Activated T-cell treated with anti-CD3 and anti-CD28 coated beads, Interleukin-2, amount 50 U/mL, for 4 hours (primary cell): ENCODE data around the gene NLRC5. TPM values are rescaled to one million over a fixed set of nuclear protein-coding genes. Genes with fewer than 3 reads are reported as not detected.
A peak's percentile ranks its signal among the peaks of the same experiment; 100 is the strongest.

Source experiments
- ATAC-seq, 2 donors: fragments of 200-7000 bp; cut with Tn5 transposase; one replicate each; pipeline ENCODE4 v1.10.0; 2021
- DNase-seq: peaks from one replicate; pipeline ENCODE4 v3.0.0-alpha.2; 2020
- H3K27me3 Mint-ChIP-seq: one replicate; pipeline ENCODE4 v1.8.0; 2021; ENCODE audit warnings: low read depth, mixed read lengths
- H3K36me3 Mint-ChIP-seq: one replicate; pipeline ENCODE4 v1.8.0; 2022; ENCODE audit warnings: mixed read lengths; ENCODE audit not compliant: insufficient read depth
- H3K4me1 Mint-ChIP-seq: one replicate; pipeline ENCODE4 v1.8.0; 2021; ENCODE audit warnings: low read depth, mixed read lengths
- H3K4me3 Mint-ChIP-seq: one replicate; pipeline ENCODE4 v1.8.0; 2021; ENCODE audit warnings: mild to moderate bottlenecking, moderate library complexity, mixed read lengths
- H3K9me3 Mint-ChIP-seq: one replicate; pipeline ENCODE4 v1.8.0; 2021; ENCODE audit warnings: mixed read lengths
- total RNA-seq, 3 donors: library from RNA; stranded (reverse); gene quantifications; one replicate each; pipeline ENCODE4 v1.2.1, GENCODE V29; 2021

NLRC5 gene
- total RNA-seq, 3 donors from 2014 or later: 143 to 180 (median 158) TPM

GRCh38 chr16:57009643-57010170, 20.4 kb downstream of the NLRC5 start:
- H3K36me3 Mint-ChIP-seq: peaks cover 14% of the 10 kb centered on the region
- H3K4me1 Mint-ChIP-seq: peaks cover 83% of the 10 kb centered on the region
- no peaks in the 10 kb centered on the region for H3K9me3 Mint-ChIP-seq
- ATAC-seq: no peak
- no peaks in the 10 kb centered on the region for H3K27me3 Mint-ChIP-seq
- H3K4me3 Mint-ChIP-seq: no peak overlapping the region
- DNase-seq: no peak

DNA sequence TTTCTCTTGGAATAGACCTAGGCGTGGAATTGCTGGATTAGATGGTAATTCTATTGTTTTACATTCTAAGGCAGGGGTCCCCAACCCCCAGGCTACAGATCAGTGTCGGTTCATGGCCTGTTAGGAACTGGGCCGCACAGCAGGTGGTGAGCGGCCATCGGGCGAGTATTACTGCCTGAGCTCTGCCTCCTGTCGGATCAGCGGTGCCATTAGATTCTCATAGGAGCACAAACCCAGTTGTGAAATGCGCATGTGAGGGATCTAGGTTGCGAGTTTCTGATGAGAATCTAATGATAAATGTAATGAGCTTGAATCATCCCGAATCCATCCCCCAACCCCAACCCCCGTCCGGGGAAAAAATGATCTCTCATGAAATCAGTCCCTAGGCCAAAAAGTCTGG, 23.0 kb downstream of the NLRC5 start:
- no peak for ATAC-seq

DNA sequence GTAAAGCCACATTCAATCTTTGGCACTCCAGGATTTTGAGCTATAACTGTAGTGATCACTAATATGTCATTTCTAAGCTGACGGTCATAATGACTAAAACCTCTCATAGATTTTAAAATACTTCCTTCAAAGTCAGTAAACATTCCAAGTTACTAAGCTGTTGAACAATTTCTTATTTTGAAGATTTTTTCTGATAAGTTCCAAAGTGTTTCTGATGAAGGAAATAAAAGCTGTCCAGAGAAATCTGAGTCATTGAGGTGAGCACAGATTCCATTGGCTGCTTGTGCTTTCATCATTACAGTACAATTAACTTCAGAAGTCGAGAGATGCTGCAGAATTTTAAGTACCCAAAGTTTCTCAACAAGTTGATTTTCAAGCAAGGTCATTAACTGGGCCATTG, 23.9 kb downstream of the NLRC5 start:
- Mint-ChIP-seq H3K9me3 (no peaks in the 10 kb centered on the region), H3K27me3 (no peaks in the 10 kb centered on the region), H3K4me3 (peak overlapping the region; percentile 63), H3K36me3 (peaks cover 27% of the 10 kb centered on the region), H3K4me1 (peaks cover 81% of the 10 kb centered on the region)
- peak; percentile 12 to 15 for ATAC-seq
- DNase-seq: no peak

More for the DNA sequence above, 23.0 kb downstream of the NLRC5 start:
- H3K9me3 Mint-ChIP-seq: no peaks in the 10 kb centered on the region
- peak overlapping the region; percentile 2 for H3K4me3 Mint-ChIP-seq
- peaks cover 19% of the 10 kb centered on the region for H3K36me3 Mint-ChIP-seq
- peaks cover 81% of the 10 kb centered on the region for H3K4me1 Mint-ChIP-seq
- no peak for DNase-seq
- H3K27me3 Mint-ChIP-seq: no peaks in the 10 kb centered on the region

DNA sequence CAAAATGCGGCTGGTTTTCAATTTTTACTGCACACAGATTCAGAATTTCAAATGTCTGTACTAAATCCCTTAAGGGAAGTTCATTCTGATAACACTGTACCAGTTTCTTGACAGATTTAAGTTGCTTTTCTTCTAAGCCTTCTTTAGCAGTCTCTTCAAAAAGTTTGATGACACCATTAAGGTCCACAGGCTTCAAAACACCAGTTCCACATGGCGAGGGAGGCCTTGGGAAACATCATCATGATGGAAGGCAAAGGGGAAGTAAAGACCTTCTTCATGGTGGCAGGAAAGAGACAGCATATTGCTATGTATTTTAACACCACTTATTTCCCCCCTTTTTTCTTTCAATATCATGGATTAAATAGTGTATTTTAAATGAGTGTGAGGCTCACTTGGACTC, 24.5 kb downstream of the NLRC5 start:
- H3K4me3 Mint-ChIP-seq: peak overlapping the region; percentile 63
- no peaks in the 10 kb centered on the region for H3K9me3 Mint-ChIP-seq
- DNase-seq: no peak
- H3K27me3 Mint-ChIP-seq: no peaks in the 10 kb centered on the region
- no peak for ATAC-seq
- H3K36me3 Mint-ChIP-seq: peaks cover 32% of the 10 kb centered on the region
- H3K4me1 Mint-ChIP-seq: peaks cover 82% of the 10 kb centered on the region

DNA sequence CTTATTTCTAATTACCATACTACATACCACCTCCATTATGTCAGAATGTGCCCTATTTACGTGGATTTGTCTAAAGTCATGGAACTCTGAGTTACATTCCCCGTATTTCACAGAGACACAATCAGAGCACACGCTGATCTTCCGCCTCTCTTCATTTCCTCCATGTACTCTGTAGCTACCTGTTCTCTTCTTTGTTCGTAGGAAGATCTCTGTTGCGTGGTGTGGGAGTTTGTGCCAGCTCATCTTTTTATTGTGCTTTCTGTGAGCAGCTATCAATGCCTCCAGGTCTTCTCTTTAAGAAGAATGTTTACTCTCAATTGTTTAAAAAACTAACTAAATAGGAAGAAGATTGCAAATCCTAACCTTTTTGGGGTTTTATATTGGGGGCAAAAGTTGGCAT, 26.9 kb downstream of the NLRC5 start:
- no peaks in the 10 kb centered on the region for H3K27me3 Mint-ChIP-seq
- H3K9me3 Mint-ChIP-seq: no peaks in the 10 kb centered on the region
- peaks cover 81% of the 10 kb centered on the region for H3K4me1 Mint-ChIP-seq
- ATAC-seq (peak; percentile 24 to 42), DNase-seq (no peak)
- peak overlapping the region; percentile 60 for H3K4me3 Mint-ChIP-seq
- peaks cover 49% of the 10 kb centered on the region for H3K36me3 Mint-ChIP-seq

DNA sequence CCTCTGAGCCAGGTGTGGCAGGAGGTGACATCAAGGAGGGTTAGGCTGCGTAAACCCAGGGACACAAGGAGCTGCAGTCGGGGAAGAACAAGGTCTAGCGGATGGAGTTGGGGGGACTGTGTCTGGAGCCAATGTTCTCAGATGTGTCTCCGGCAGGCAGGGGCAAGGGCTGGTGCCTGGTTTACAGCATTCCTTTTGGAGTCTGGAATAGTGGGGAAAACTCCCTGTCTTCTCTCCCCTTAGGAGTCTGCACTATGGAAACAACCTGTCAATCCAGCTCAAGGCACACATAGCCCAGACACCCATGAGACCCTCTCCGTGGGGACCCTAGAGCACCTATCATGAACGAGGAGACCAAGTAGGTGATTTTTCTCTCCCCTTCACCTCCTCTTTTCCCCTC, 27.5 kb downstream of the NLRC5 start:
- Mint-ChIP-seq H3K4me1 (peaks cover 83% of the 10 kb centered on the region), H3K9me3 (no peaks in the 10 kb centered on the region), H3K4me3 (peak overlapping the region; percentile 60), H3K36me3 (peaks cover 54% of the 10 kb centered on the region), H3K27me3 (no peaks in the 10 kb centered on the region)
- no peak for DNase-seq
- ATAC-seq: no peak

DNA sequence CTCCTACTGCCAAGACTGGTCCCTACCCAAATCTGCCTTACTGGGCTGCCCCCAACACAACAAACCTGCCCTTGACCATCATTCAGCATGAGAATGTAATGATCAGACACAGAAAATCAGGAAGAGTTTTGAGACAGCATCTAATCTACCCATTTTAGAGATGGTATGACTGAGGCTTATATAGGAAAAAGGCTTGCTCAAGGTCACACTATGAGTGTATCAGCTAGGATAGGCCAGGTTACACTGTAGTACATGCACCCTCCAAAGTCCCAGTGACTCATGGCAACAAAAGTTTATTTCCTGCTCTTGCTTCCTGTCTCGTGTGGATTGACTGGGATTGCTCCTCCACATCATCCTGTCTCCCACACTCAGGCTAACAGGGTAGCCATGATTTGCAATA, 27.9 kb downstream of the NLRC5 start:
- DNase-seq: no peak
- Mint-ChIP-seq H3K4me3 (no peak overlapping the region), H3K27me3 (no peaks in the 10 kb centered on the region), H3K9me3 (no peaks in the 10 kb centered on the region), H3K36me3 (peaks cover 53% of the 10 kb centered on the region), H3K4me1 (peaks cover 83% of the 10 kb centered on the region)
- no peak for ATAC-seq

- Mint-ChIP-seq H3K27me3 (no peaks in the 10 kb centered on the region), H3K9me3 (no peaks in the 10 kb centered on the region), H3K36me3 (peaks cover 64% of the 10 kb centered on the region), H3K4me1 (peaks cover 84% of the 10 kb centered on the region), H3K4me3 (no peak overlapping the region)
- ATAC-seq (no peak), DNase-seq (no peak)
These were observed 30.4 kb downstream of the NLRC5 start for GRCh38 chr16:57019746-57020145.

- peaks cover 66% of the 10 kb centered on the region for H3K36me3 Mint-ChIP-seq
- ATAC-seq (no peak), DNase-seq (no peak)
- no peak overlapping the region for H3K4me3 Mint-ChIP-seq
- no peaks in the 10 kb centered on the region for H3K9me3 Mint-ChIP-seq
- peaks cover 87% of the 10 kb centered on the region for H3K4me1 Mint-ChIP-seq
- no peaks in the 10 kb centered on the region for H3K27me3 Mint-ChIP-seq
These were observed 31.3 kb downstream of the NLRC5 start for GRCh38 chr16:57020651-57021050.

- DNase-seq: no peak
- ATAC-seq: no peak
- Mint-ChIP-seq H3K27me3 (no peaks in the 10 kb centered on the region), H3K9me3 (no peaks in the 10 kb centered on the region), H3K4me1 (peaks cover 89% of the 10 kb centered on the region), H3K4me3 (no peak overlapping the region), H3K36me3 (peaks cover 60% of the 10 kb centered on the region)
These were observed 32.4 kb downstream of the NLRC5 start for GRCh38 chr16:57021757-57022156.

DNA sequence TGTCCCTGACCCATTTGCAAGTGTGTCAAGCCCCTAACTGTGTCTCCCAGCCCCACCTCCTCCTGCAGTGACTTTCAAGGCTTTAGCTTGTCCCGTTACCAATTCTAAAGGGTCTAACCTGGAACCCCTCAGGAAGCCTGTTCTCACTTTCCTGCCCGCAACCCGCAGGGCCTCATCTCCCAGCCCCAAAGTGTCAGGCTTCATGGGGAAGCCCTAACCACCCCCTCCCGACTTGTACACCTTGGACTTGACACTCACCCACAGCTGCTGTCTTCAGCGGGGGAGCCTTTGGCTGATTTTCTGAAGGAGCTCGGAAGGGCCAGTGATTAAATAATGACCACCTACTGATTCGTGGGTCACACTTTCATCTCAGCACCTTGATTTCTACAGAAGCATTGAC, 33.1 kb downstream of the NLRC5 start:
- Mint-ChIP-seq H3K27me3 (no peaks in the 10 kb centered on the region), H3K9me3 (no peaks in the 10 kb centered on the region), H3K4me1 (peaks cover 89% of the 10 kb centered on the region), H3K36me3 (peaks cover 58% of the 10 kb centered on the region), H3K4me3 (no peak overlapping the region)
- no peak for DNase-seq
- peak in 1 of 2 donors; percentile 20 for ATAC-seq

- DNase-seq: peak; percentile 72
- no peaks in the 10 kb centered on the region for H3K9me3 Mint-ChIP-seq
- H3K36me3 Mint-ChIP-seq: peaks cover 56% of the 10 kb centered on the region
- peaks cover 93% of the 10 kb centered on the region for H3K4me1 Mint-ChIP-seq
- peak; percentile 74 to 80 for ATAC-seq
- peak overlapping the region; percentile 16 for H3K4me3 Mint-ChIP-seq
- H3K27me3 Mint-ChIP-seq: no peaks in the 10 kb centered on the region
These were observed 34.3 kb downstream of the NLRC5 start for GRCh38 chr16:57023541-57024249.

- Mint-ChIP-seq H3K4me1 (peaks cover 95% of the 10 kb centered on the region), H3K36me3 (peaks cover 55% of the 10 kb centered on the region), H3K4me3 (no peak overlapping the region), H3K27me3 (no peaks in the 10 kb centered on the region), H3K9me3 (no peaks in the 10 kb centered on the region)
- no peak for DNase-seq
- no peak for ATAC-seq
These were observed 35.7 kb downstream of the NLRC5 start for GRCh38 chr16:57024894-57025680.

DNA sequence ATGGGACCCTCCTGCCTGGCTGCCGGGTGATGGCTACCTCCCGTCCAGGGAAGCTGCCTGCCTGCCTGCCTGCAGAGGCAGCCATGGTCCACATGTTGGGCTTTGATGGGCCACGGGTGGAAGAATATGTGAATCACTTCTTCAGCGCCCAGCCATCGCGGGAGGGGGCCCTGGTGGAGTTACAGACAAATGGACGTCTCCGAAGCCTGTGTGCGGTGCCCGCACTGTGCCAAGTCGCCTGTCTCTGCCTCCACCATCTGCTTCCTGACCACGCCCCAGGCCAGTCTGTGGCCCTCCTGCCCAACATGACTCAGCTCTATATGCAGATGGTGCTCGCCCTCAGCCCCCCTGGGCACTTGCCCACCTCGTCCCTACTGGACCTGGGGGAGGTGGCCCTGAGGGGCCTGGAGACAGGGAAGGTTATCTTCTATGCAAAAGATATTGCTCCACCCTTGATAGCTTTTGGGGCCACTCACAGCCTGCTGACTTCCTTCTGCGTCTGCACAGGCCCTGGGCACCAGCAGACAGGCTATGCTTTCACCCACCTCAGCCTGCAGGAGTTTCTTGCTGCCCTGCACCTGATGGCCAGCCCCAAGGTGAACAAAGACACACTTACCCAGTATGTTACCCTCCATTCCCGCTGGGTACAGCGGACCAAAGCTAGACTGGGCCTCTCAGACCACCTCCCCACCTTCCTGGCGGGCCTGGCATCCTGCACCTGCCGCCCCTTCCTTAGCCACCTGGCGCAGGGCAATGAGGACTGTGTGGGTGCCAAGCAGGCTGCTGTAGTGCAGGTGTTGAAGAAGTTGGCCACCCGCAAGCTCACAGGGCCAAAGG, 36.8 kb downstream of the NLRC5 start:
- Mint-ChIP-seq H3K27me3 (no peaks in the 10 kb centered on the region), H3K4me1 (peaks cover 94% of the 10 kb centered on the region), H3K36me3 (peaks cover 53% of the 10 kb centered on the region), H3K4me3 (no peak overlapping the region), H3K9me3 (no peaks in the 10 kb centered on the region)
- no peak for DNase-seq
- no peak for ATAC-seq
